Ovary (tissue), 9 donors: ENCODE results near the gene MCOLN2. TPM values are rescaled to one million over a fixed set of nuclear protein-coding genes. Genes with fewer than 3 reads are reported as not detected.

ENCODE experiments used
- DNase-seq, 5 donors: peaks; one replicate each; pipeline ENCODE4 v3.0.0-alpha.2; 2019 to 2020
- H3K27ac ChIP-seq, 2 donors: fragments of 200-600 bp; one replicate each; pipeline versions ENCODE4 v1.5.1 to v1.8.0; 2019 to 2022
- H3K27me3 ChIP-seq: fragments of 200-600 bp; one replicate; pipeline ENCODE4 v1.8.0; 2022
- H3K36me3 ChIP-seq: fragments of 200-600 bp; sonication (generic); one replicate; pipeline ENCODE4 v1.5.1; 2019
- H3K4me1 ChIP-seq: one replicate; pipeline ENCODE4 v1.8.1; 2013; ENCODE audit warnings: mild to moderate bottlenecking, moderate library complexity; ENCODE audit not compliant: insufficient read depth
- H3K4me3 ChIP-seq: fragments of 200-600 bp; sonication (generic); one replicate; pipeline ENCODE4 v1.5.1; 2017
- H3K9me3 ChIP-seq, 2 donors: fragments of 200-600 bp in 1 of 2; sonication (generic) in 1 of 2; one replicate each; pipeline versions ENCODE4 v1.5.1 to v1.8.1; 2013 to 2019; ENCODE audit warnings: mild to moderate bottlenecking in 1 of 2, moderate library complexity in 1 of 2
- EP300 ChIP-seq: sonication (generic); formaldehyde crosslinking; IDR thresholded peaks from one replicate; pipeline ENCODE4 v1.6.1; 2017; ENCODE audit warnings: antibody characterized with exemption
- POLR2A ChIP-seq: fragments of 450-650 bp; IDR thresholded peaks from one replicate; pipeline ENCODE4 v1.6.1; 2017; ENCODE audit warnings: antibody characterized with exemption, mild to moderate bottlenecking, moderate library complexity
- WGBS, 3 donors: extraction: QIAGEN DNeasy Blood & Tissue Kit in 1 of 3; methylation state at CpG; one replicate each; pipeline versions ENCODE4 v1.1.5 to v1.1.7; 2013 to 2017; 5-methylcytosine and 5-hydroxymethylcytosine counted together
- intact Hi-C, 4 donors: fragments of 100-400 bp; cut with DNase I; formaldehyde crosslinking; loops; one replicate each; pipeline versions ENCODE4 v1.11.0 to v1.15.1; 2022 to 2023
- polyA plus RNA-seq, 2 donors: library from polyadenylated mRNA; stranded (reverse); fragments of 200-250 nt in 1 of 2; fragments of 350-450 nt in 1 of 2; fragmentation: Illumina TruSeq in 1 of 2; extraction: RNeasy Lipid Tissue Mini Kit (QIAGEN cat#74804) in 1 of 2; gene quantifications; one replicate each; pipeline ENCODE4 v1.2.3, GENCODE V29; 2013 to 2014
- total RNA-seq, 7 donors: library from RNA; depleted of rRNA in 2 of 7; stranded (reverse); fragments of >200 nt in 2 of 7; fragmentation: NEBNext Ultra II Directional in 3 of 7; extraction: Animal tissue kit (Norgen Biotek cat#: 25700) in 3 of 7; gene quantifications; one replicate each; pipeline versions ENCODE4 v1.1.0 to v1.2.4, GENCODE V29; 2016 to 2023
- TF ChIP-seq, protein P1 (sequence below), 3 donors: fragments of 450-650 bp in 2 of 3; fragments of 200-600 bp in 1 of 3; IDR thresholded peaks; one replicate each; pipeline versions ENCODE4 v1.5.1 to v1.8.0; 2016 to 2022; ENCODE audit warnings: antibody characterized with exemption in 3 of 3, mild to moderate bottlenecking in 1 of 3
- donor health status: DM: no; HTN: no; CAD: no; lungs with moderate emphysema.
- donor health status: DM: no; HTN: no; CAD: no.
- donor health status: Bipolar disorder and iron deficiency.
- donor health status: DM: yes; HTN: yes; CAD: no.
- donor health status: DM: no; HTN: no; CAD: no.
- donor health status: DM: yes; HTN: yes; CAD: no.

Gene MCOLN2
- total and polyA plus RNA-seq, 9 donors = 0.15 to 3.3 (median 0.60) TPM

DNA sequence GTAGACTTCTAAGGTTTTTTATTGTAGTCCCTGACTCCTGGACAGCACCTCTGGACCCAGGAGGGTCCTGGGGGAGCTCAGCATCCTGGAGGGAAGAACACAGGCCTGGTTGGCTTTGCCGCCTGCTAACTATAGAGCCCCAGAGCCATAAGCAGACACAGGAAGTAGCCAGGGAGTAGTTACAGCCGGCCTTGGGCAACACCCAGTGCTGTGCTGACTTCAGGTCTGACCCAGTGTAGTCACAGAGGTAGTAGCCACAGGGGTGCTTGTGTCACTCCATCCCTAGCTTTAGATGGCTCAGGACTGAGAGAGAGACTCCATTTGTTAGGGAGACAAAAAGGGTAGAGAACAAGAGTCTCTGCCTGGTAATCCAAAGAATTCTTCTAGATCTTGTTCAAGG is 21.9 kb downstream of the MCOLN2 start:
- intact Hi-C loops = no loop called here
- Histone ChIP-seq H3K4me3 (no peak overlapping the region), H3K36me3 (no peaks in the 10 kb centered on the region), H3K9me3 (no peaks in the 10 kb centered on the region), H3K27ac (no peak overlapping the region), H3K27me3 (no peaks in the 10 kb centered on the region), H3K4me1 (no peaks in the 10 kb centered on the region)
- WGBS, 3 donors = 36 to 57% (median 46%) methylated on average over 2 of the region's 2 CpGs
- TF ChIP-seq POLR2A = no peak
- TF ChIP-seq, protein P1, sequence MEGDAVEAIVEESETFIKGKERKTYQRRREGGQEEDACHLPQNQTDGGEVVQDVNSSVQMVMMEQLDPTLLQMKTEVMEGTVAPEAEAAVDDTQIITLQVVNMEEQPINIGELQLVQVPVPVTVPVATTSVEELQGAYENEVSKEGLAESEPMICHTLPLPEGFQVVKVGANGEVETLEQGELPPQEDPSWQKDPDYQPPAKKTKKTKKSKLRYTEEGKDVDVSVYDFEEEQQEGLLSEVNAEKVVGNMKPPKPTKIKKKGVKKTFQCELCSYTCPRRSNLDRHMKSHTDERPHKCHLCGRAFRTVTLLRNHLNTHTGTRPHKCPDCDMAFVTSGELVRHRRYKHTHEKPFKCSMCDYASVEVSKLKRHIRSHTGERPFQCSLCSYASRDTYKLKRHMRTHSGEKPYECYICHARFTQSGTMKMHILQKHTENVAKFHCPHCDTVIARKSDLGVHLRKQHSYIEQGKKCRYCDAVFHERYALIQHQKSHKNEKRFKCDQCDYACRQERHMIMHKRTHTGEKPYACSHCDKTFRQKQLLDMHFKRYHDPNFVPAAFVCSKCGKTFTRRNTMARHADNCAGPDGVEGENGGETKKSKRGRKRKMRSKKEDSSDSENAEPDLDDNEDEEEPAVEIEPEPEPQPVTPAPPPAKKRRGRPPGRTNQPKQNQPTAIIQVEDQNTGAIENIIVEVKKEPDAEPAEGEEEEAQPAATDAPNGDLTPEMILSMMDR (IDR thresholded peaks at IDR 0.05) = no peak
- TF ChIP-seq EP300 = no peak
- no peak for DNase-seq

DNA sequence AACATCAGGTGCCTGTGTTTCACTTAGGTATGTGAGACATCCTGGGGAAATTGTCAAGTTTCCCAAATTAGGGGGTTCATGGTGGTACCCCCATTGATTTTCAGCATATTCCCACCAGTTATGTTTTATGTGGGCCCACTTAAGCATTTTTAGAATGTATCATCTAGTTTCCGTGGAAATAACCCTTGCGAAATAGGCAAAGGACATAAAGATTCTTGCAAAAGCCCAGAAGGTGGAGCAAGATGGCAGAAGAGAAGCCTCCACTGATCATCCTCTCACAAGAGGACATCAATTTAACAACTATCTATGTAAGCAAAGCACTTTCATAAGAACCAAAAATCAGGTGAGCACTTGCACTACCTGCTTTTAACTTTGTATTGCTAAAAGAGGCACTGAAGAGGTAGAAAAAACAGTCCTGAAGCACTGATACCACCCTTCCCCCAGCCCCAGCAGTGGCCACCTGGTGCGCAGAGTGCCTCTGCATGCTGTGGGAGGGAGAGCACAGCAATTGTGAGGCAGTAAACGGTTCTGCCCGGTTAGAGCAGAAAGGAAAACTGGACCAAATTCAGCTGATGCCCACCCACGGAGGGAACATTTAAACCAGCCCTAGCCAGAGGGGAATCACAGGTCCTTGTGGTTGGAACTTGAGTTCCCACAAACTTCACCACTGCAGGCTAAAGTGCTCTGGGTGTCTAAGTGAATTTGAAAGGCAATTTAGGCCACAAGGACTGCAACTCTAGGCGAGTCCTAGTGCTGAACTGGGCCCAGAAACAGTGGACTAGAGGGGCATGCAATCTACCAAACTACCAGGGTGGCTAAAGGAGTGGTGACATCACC is 23.2 kb downstream of the MCOLN2 start:
- intact Hi-C loops = no loop called here
- TF ChIP-seq POLR2A = no peak
- Histone ChIP-seq H3K4me3 (no peak overlapping the region), H3K27me3 (no peaks in the 10 kb centered on the region), H3K9me3 (no peaks in the 10 kb centered on the region), H3K4me1 (no peaks in the 10 kb centered on the region), H3K36me3 (no peaks in the 10 kb centered on the region), H3K27ac (no peak overlapping the region)
- 64 to 68% (median 68%) methylated on average over 7 of the region's 7 CpGs for WGBS, 3 donors
- no peak for DNase-seq

DNA sequence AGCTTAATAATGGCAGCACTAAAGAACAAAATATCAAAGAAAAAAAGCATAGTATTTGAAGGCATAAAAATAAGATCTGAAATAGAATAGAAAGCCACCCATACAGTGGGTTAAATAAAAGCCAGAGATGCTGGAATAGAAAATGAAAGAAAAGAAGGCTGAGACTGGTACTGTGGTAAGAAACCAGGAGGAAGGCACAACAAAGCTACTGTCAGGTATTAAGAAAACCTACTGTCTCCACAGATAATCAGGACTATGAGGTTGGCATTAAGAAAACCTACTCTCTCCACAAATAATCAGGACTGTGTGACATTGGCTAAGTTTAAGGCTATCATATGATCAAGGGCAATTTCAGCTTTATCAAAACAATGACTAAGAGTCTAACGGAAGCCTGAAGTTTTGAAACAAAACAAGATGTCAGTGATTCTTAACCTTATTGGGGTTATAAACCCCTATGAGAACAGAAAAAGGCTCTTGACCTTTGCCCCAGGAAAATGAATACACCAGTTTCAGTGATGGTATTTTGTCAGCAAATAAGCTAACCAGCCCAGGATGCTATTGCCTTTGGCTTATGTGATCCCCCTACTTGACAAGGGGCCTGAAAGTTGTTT is 24.4 kb downstream of the MCOLN2 start:
- Histone ChIP-seq H3K27me3 (no peaks in the 10 kb centered on the region), H3K9me3 (no peaks in the 10 kb centered on the region), H3K36me3 (no peaks in the 10 kb centered on the region), H3K4me3 (no peak overlapping the region), H3K4me1 (no peaks in the 10 kb centered on the region), H3K27ac (no peak overlapping the region)
- no peak for DNase-seq
- TF ChIP-seq, protein P1 (IDR thresholded peaks at IDR 0.05) = no peak
- TF ChIP-seq POLR2A = no peak
- no peak for TF ChIP-seq EP300
- 53 to 63% (median 58%) methylated on average over 1 of the region's 1 CpG for WGBS, 3 donors
- intact Hi-C loops = no loop called here

GRCh38 chr1:84971957-84972356 is 25.0 kb downstream of the MCOLN2 start:
- intact Hi-C loops = no loop called here
- Histone ChIP-seq H3K9me3 (no peaks in the 10 kb centered on the region), H3K4me3 (no peak overlapping the region), H3K27ac (no peak overlapping the region), H3K4me1 (no peaks in the 10 kb centered on the region), H3K36me3 (no peaks in the 10 kb centered on the region), H3K27me3 (no peaks in the 10 kb centered on the region)
- DNase-seq = no peak
- TF ChIP-seq POLR2A (no peak), EP300 (no peak)
- TF ChIP-seq, protein P1 (IDR thresholded peaks at IDR 0.05) = no peak
- 81 to 88% (median 82%) methylated on average over 2 of the region's 2 CpGs for WGBS, 3 donors
